Panc1 (cell line): ENCODE data around the gene EZH2. TPM values are rescaled to one million over a fixed set of nuclear protein-coding genes. Genes with fewer than 3 reads are reported as not detected.

Experiments
- ATAC-seq: fragments of 200-7000 bp; cut with Tn5 transposase; 2 replicates; pipeline ENCODE4 v1.9.1; 2020; ENCODE audit warnings: mild to moderate bottlenecking, moderate library complexity
- BruUV-seq: library from RNA; stranded (reverse); fragments of 400-500 nt; replicated peaks from 2 replicates; lab custom pipeline; 2021; lab: Mats Ljungman, UMichigan
- CTCF ChIA-PET: fragments of 300-600 bp; sonication (Branson Sonifier 250); formaldehyde crosslinking; loops from one replicate; lab custom pipeline; 2022; ENCODE audit warnings: antibody characterized with exemption; lab: Charles Lee
- POLR2A ChIA-PET: fragments of 300-600 bp; sonication (Branson Sonifier 250); formaldehyde crosslinking; loops from one replicate; lab custom pipeline; 2022; ENCODE audit warnings: antibody characterized with exemption; lab: Charles Lee
- DNase-seq: peaks from one replicate; pipeline ENCODE4 v3.0.0-alpha.2; 2010; ENCODE audit warnings: low read depth, low spot score
- H3K27ac ChIP-seq: 2 replicates; pipeline ENCODE4 v1.5.1; 2011; ENCODE audit warnings: mild to moderate bottlenecking, low read length, inconsistent platforms
- H3K27me3 ChIP-seq: fragments of 200-500 bp; sonication (Bioruptor generic); 2 replicates; pipeline ENCODE4 v1.6.0; 2014; ENCODE audit warnings: low read length, inconsistent platforms; ENCODE audit not compliant: control insufficient read depth, insufficient read depth
- H3K36me3 ChIP-seq: fragments of 200-500 bp; sonication (Bioruptor generic); 2 replicates; pipeline ENCODE4 v1.5.1; 2014; ENCODE audit warnings: inconsistent platforms, mild to moderate bottlenecking, low read length, moderate library complexity; ENCODE audit not compliant: control insufficient read depth, insufficient read depth
- H3K4me1 ChIP-seq: 2 replicates; pipeline ENCODE4 v1.5.1; 2011; ENCODE audit warnings: inconsistent platforms, mild to moderate bottlenecking, low read length, moderate library complexity; ENCODE audit not compliant: control insufficient read depth, insufficient read depth
- H3K4me3 ChIP-seq, 2 experiments: 2 replicates each; pipeline ENCODE4 v1.5.1; 2011 to 2012; ENCODE audit warnings: low read depth in 2 of 2, low read length in 2 of 2, mild to moderate bottlenecking in 2 of 2, inconsistent platforms in 1 of 2, moderate library complexity in 1 of 2
- H3K9me3 ChIP-seq: fragments of 200-500 bp; sonication (Bioruptor generic); 2 replicates; pipeline ENCODE4 v1.5.1; 2014; ENCODE audit warnings: low read depth, mild to moderate bottlenecking, inconsistent platforms, low read length, moderate library complexity; ENCODE audit not compliant: control insufficient read depth, insufficient read depth
- CTCF ChIP-seq: fragments of 450-650 bp; IDR thresholded peaks from 2 replicates; pipeline ENCODE4 v1.5.1; 2017; ENCODE audit warnings: mild to moderate bottlenecking
- POLR2AphosphoS5 ChIP-seq: IDR thresholded peaks from 2 replicates; pipeline ENCODE4 v1.6.1; 2012; ENCODE audit warnings: mild to moderate bottlenecking, low read depth, low read length, moderate library complexity
- REST ChIP-seq, 2 experiments: IDR thresholded peaks; 2 replicates each; pipeline ENCODE4 v1.6.1; 2011 to 2012; ENCODE audit warnings: low read depth in 2 of 2, control low read depth in 1 of 2, low read length in 1 of 2, mild to moderate bottlenecking in 1 of 2, moderate library complexity in 1 of 2; ENCODE audit not compliant: insufficient read depth in 1 of 2
- SIN3A ChIP-seq: IDR thresholded peaks from 2 replicates; pipeline ENCODE4 v1.6.1; 2012; ENCODE audit warnings: low read depth, mild to moderate bottlenecking, low read length, moderate library complexity, borderline replicate concordance; ENCODE audit not compliant: insufficient read depth
- TCF7L2 ChIP-seq: IDR thresholded peaks from 2 replicates; pipeline ENCODE4 v1.6.1; 2011; ENCODE audit warnings: mild to moderate bottlenecking, low read depth, low read length, inconsistent platforms
- in situ Hi-C: cut with HindIII; loops from 2 replicates; pipeline ENCODE4 v1.10.0; 2016; ENCODE audit warnings: low sequenced_read_pairs, low pct_unique_long_range_greater_than_20kb
- intact Hi-C: fragments of 100-400 bp; cut with micrococcal nuclease; formaldehyde crosslinking; loops from one replicate; pipeline ENCODE4 v1.10.0; 2022; ENCODE audit not compliant: unreplicated experiment
- total RNA-seq: library from RNA; stranded (reverse); gene quantifications from one replicate; pipeline ENCODE4 v1.2.1, GENCODE V29; 2021; ENCODE audit not compliant: unreplicated experiment

EZH2 gene
- total RNA-seq, 1 experiment from 2014 or later: 38.3 TPM

GRCh38 chr7:148865283-148865682, 18.8 kb downstream of the EZH2 start:
- no peak for ATAC-seq
- H3K4me3 ChIP-seq: no peak overlapping the region
- intact Hi-C loops: no loop called here
- in situ Hi-C loops: no loop called here
- no TSS peak for BruUV-seq
- POLR2A ChIA-PET: interaction anchor here (0.6 kb wide), 2 partner anchors 20 to 1641 kb away, joined by 3 to 6 read pairs; no protein-coding TSS in a partner anchor
- TF ChIP-seq CTCF (no peak), POLR2AphosphoS5 (0 out of 2 replicates have a peak, but pooled peaks have one; percentile 7)
- CTCF ChIA-PET: no interaction called here
- H3K27me3 ChIP-seq: no peaks in the 10 kb centered on the region
- no peak overlapping the region for H3K27ac ChIP-seq
- DNase-seq: no peak
- no peaks in the 10 kb centered on the region for H3K9me3 ChIP-seq
- peaks cover 13% of the 10 kb centered on the region; the same call in 1 of the 2 replicates for H3K4me1 ChIP-seq
- H3K36me3 ChIP-seq: no peaks in the 10 kb centered on the region

GRCh38 chr7:148863324-148863723, 20.8 kb downstream of the EZH2 start:
- DNase-seq (no peak), ATAC-seq (no peak)
- Histone ChIP-seq H3K4me3 (no peak overlapping the region), H3K36me3 (no peaks in the 10 kb centered on the region), H3K27me3 (no peaks in the 10 kb centered on the region), H3K27ac (no peak overlapping the region), H3K9me3 (no peaks in the 10 kb centered on the region), H3K4me1 (peaks cover 13% of the 10 kb centered on the region; the same call in 1 of the 2 replicates)
- CTCF ChIA-PET: no interaction called here
- TF ChIP-seq POLR2AphosphoS5: no peak
- TF ChIP-seq TCF7L2: no peak
- TF ChIP-seq SIN3A: no peak
- TF ChIP-seq CTCF: no peak
- no peak for TF ChIP-seq REST (IDR thresholded peaks at IDR 0.05; ENCODE audit: insufficient read depth in 1 of 2, low read depth in 2 of 2, low read length in 1 of 2)
- intact Hi-C loops: no loop called here
- POLR2A ChIA-PET: no interaction called here
- in situ Hi-C loops: no loop called here
- BruUV-seq: no TSS peak
